GM12878 (cell line): ENCODE results near the gene TDRD10. TPM values are rescaled to one million over a fixed set of nuclear protein-coding genes. Genes with fewer than 3 reads are reported as not detected.

Experiments used
- ATAC-seq: fragments of 200-7000 bp; cut with Tn5 transposase; 3 replicates; pipeline ENCODE4 v1.9.1; 2020; ENCODE audit warnings: mild to moderate bottlenecking, moderate library complexity
- BruUV-seq: library from RNA; stranded (reverse); fragments of 400-500 nt; replicated peaks from 2 replicates; lab custom pipeline; 2021; lab: Mats Ljungman, UMichigan
- CTCF ChIA-PET: fragments of 300-600 bp; sonication (Branson Sonifier 250); formaldehyde crosslinking; extraction: SDS; loops from one replicate; lab custom pipeline; 2021; ENCODE audit warnings: inconsistent platforms; lab: Yijun Ruan, JAX
- POLR2A ChIA-PET: fragments of 350-600 bp; formaldehyde crosslinking; extraction: SDS; loops from one replicate; lab custom pipeline; 2021; ENCODE audit warnings: inconsistent platforms; lab: Charles Lee
- RAD21 ChIA-PET: fragments of 300-600 bp; sonication (Branson Sonifier 250); formaldehyde crosslinking; loops from one replicate; lab custom pipeline; 2023; ENCODE audit warnings: antibody characterized with exemption; ENCODE audit not compliant: unreplicated experiment; lab: Charles Lee
- SMC1A ChIA-PET: fragments of 300-600 bp; sonication (Branson Sonifier 250); formaldehyde crosslinking; loops from one replicate; lab custom pipeline; 2023; ENCODE audit not compliant: unreplicated experiment, uncharacterized antibody; lab: Charles Lee
- DNase-seq: peaks from one replicate; pipeline ENCODE4 v3.0.0-alpha.2; 2011; ENCODE audit warnings: low read depth, low spot score
- FAIRE-seq: peaks from 3 replicates; lab custom pipeline; 2011; peaks lifted over from hg19 to GRCh38; lab: Jason Lieb, UNC
- H2AFZ ChIP-seq: 2 replicates; pipeline ENCODE4 v1.6.0; 2011; ENCODE audit warnings: low read depth, low read length, control low read depth; ENCODE audit not compliant: control insufficient read depth
- H3K27ac ChIP-seq: 2 replicates; pipeline ENCODE4 v1.5.1; 2011; ENCODE audit warnings: control low read depth; ENCODE audit not compliant: control insufficient read depth, insufficient read depth
- H3K27me3 ChIP-seq, 2 experiments: replicated peaks in 1 of 2; 2 replicates each; pipeline versions ENCODE4 v1.6.0 to v1.6.1; 2011; ENCODE audit warnings: low read length in 1 of 2; ENCODE audit not compliant: control insufficient read depth in 2 of 2, insufficient read depth in 2 of 2
- H3K36me3 ChIP-seq, 2 experiments: 2 replicates each; pipeline ENCODE4 v1.5.1; 2011; ENCODE audit warnings: low read length in 1 of 2; ENCODE audit not compliant: control insufficient read depth in 2 of 2, insufficient read depth in 2 of 2
- H3K4me1 ChIP-seq: 2 replicates; pipeline ENCODE4 v1.6.1; 2011; ENCODE audit warnings: mild to moderate bottlenecking, low read length, moderate library complexity, mixed read lengths; ENCODE audit not compliant: control insufficient read depth, insufficient read depth
- H3K4me2 ChIP-seq: 2 replicates; pipeline ENCODE4 v1.6.0; 2011; ENCODE audit warnings: control low read depth; ENCODE audit not compliant: control insufficient read depth, insufficient read depth
- H3K4me3 ChIP-seq: fragments of 200-600 bp; sonication (generic); 2 replicates; pipeline ENCODE4 v1.5.1; 2016
- H3K79me2 ChIP-seq: 2 replicates; pipeline ENCODE4 v1.6.0; 2011; ENCODE audit warnings: low read length; ENCODE audit not compliant: control insufficient read depth, insufficient read depth
- H3K9ac ChIP-seq: 2 replicates; pipeline ENCODE4 v1.8.0; 2011; ENCODE audit warnings: low read length, control low read depth, mixed read lengths; ENCODE audit not compliant: control insufficient read depth, insufficient read depth
- H3K9me3 ChIP-seq: replicated peaks from 3 replicates; pipeline ENCODE4 v1.5.1; 2011; ENCODE audit warnings: mild to moderate bottlenecking, low read length; ENCODE audit not compliant: control insufficient read depth, insufficient read depth
- H4K20me1 ChIP-seq: 2 replicates; pipeline ENCODE4 v1.6.0; 2011; ENCODE audit not compliant: control insufficient read depth, insufficient read depth
- BACH1 ChIP-seq: fragments of 450-650 bp; IDR thresholded peaks from 2 replicates; pipeline ENCODE4 v1.6.1; 2017; ENCODE audit warnings: mild to moderate bottlenecking, borderline replicate concordance
- CBX5 ChIP-seq: sonication (generic); IDR thresholded peaks from 2 replicates; pipeline ENCODE4 v1.6.1; 2016; ENCODE audit warnings: low read depth, moderate library complexity, mild to moderate bottlenecking, inconsistent platforms
- CHD2 ChIP-seq: IDR thresholded peaks from 2 replicates; pipeline ENCODE4 v1.6.1; 2011; ENCODE audit warnings: low read depth, low read length, improper control_type of control experiment, borderline replicate concordance
- CREM ChIP-seq: IDR thresholded peaks from 2 replicates; pipeline ENCODE4 v1.6.1; 2014; ENCODE audit warnings: antibody characterized with exemption, low read depth
- MAX ChIP-seq: IDR thresholded peaks from 2 replicates; pipeline ENCODE4 v1.6.1; 2012; ENCODE audit warnings: low read depth, low read length, improper control_type of control experiment
- MEF2A ChIP-seq: IDR thresholded peaks from 2 replicates; pipeline ENCODE4 v1.6.1; 2011; ENCODE audit warnings: low read depth, mild to moderate bottlenecking, low read length, moderate library complexity; ENCODE audit not compliant: insufficient read depth
- MEF2B ChIP-seq: fragments of 450-650 bp; IDR thresholded peaks from 2 replicates; pipeline ENCODE4 v1.6.1; 2018; ENCODE audit warnings: mild to moderate bottlenecking, moderate library complexity; ENCODE audit not compliant: partially characterized antibody, poor library complexity, severe bottlenecking
- MXI1 ChIP-seq: fragments of 150-350 bp; IDR thresholded peaks from 2 replicates; pipeline ENCODE4 v1.6.1; 2011; ENCODE audit warnings: low read depth, mild to moderate bottlenecking, inconsistent platforms, low read length, improper control_type of control experiment
- NR2C2 ChIP-seq: IDR thresholded peaks from 2 replicates; pipeline ENCODE4 v1.6.1; 2011; ENCODE audit warnings: borderline replicate concordance, low read depth; ENCODE audit not compliant: control insufficient read depth, insufficient read length
- RCOR1 ChIP-seq: conservative IDR thresholded peaks from 2 replicates; pipeline ENCODE4 v1.6.1; 2012; ENCODE audit warnings: low read depth, low read length, improper control_type of control experiment
- SMC3 ChIP-seq: IDR thresholded peaks from 2 replicates; pipeline ENCODE4 v1.6.1; 2011; ENCODE audit warnings: low read length, improper control_type of control experiment, borderline replicate concordance
- SRF ChIP-seq, 2 experiments: IDR thresholded peaks; 2 replicates each; pipeline ENCODE4 v1.6.1; 2011; ENCODE audit warnings: low read depth in 2 of 2, low read length in 2 of 2, mild to moderate bottlenecking in 1 of 2, moderate library complexity in 1 of 2
- SUPT20H ChIP-seq: IDR thresholded peaks from 2 replicates; pipeline ENCODE4 v1.6.1; 2011; ENCODE audit warnings: low read depth, mild to moderate bottlenecking, low read length, moderate library complexity, borderline replicate concordance; ENCODE audit not compliant: control insufficient read depth
- TARDBP ChIP-seq: IDR thresholded peaks from 2 replicates; pipeline ENCODE4 v1.6.1; 2016; ENCODE audit warnings: borderline replicate concordance
- ZBTB11 ChIP-seq: fragments of 450-650 bp; formaldehyde crosslinking; IDR thresholded peaks from 2 replicates; pipeline ENCODE4 v1.5.0; 2022; ENCODE audit warnings: mild to moderate bottlenecking, missing genetic modification characterization
- ZNF592 ChIP-seq: fragments of 450-650 bp; IDR thresholded peaks from 2 replicates; pipeline ENCODE4 v1.6.1; 2017; ENCODE audit warnings: mild to moderate bottlenecking, moderate library complexity
- WGBS: methylation state at CpG from one replicate; pipeline ENCODE4 v1.1.6; 2016; ENCODE audit warnings: low lambda C conversion rate; ENCODE audit not compliant: insufficient replicate concordance, insufficient coverage; ENCODE audit errors: missing lambda C conversion rate; 5-methylcytosine and 5-hydroxymethylcytosine counted together
- in situ Hi-C: fragments of 300-500 bp; cut with MboI; formaldehyde crosslinking; loops from 9 replicates; pipeline ENCODE4 v1.14.3; 2018; ENCODE audit warnings: mixed read lengths
- intact Hi-C: fragments of 100-400 bp; cut with micrococcal nuclease; formaldehyde crosslinking; loops from one replicate; pipeline ENCODE4 v1.14.2; 2022; ENCODE audit not compliant: unreplicated experiment
- polyA plus RNA-seq, 11 experiments: library from polyadenylated mRNA; depleted of rRNA in 4 of 11; unstranded in 6 of 11; stranded (reverse) in 5 of 11; fragments of >200 nt; fragmentation: Nextera tagmentation in 4 of 11; fragmentation: Illumina TruSeq in 1 of 11; extraction: Ambion mirVana in 4 of 11; extraction: Trizol in 1 of 11; gene quantifications; 1 replicate in 1 of 11; 2 replicates in 10 of 11; pipeline versions ENCODE4 v1.2.1 to v1.2.3, GENCODE V29; 2011 to 2016; ENCODE audit warnings: inconsistent platforms in 2 of 11, missing spikeins in 2 of 11, low read depth in 1 of 11
- total RNA-seq, 4 experiments: library from RNA; depleted of rRNA in 3 of 4; stranded (reverse); fragments of >200 nt in 3 of 4; fragmentation: Illumina TruSeq in 1 of 4; extraction: Trizol in 1 of 4; gene quantifications; 2 replicates each; pipeline versions ENCODE4 v1.2.1 to v1.2.3, GENCODE V29; 2013 to 2021

Gene TDRD10
- total and polyA plus RNA-seq, 10 of the 15 experiments (the other 5 are each of a cell fraction or from before 2014, with no cell fraction given): not detected

- no peaks in the 10 kb centered on the region for H3K9me3 ChIP-seq
- ChIA-PET SMC1A (interaction anchor here (1.2 to 9.3 kb wide), 4 partner anchors 7 to 103 kb away, joined by 4 to 97 read pairs (median 6); no protein-coding TSS in a partner anchor), CTCF (interaction anchor here (1.2 to 10.0 kb wide), 4 partner anchors 9 to 142 kb away, joined by 3 to 80 read pairs (median 8); no protein-coding TSS in a partner anchor), RAD21 (interaction anchor here (1.0 to 2.7 kb wide), 4 partner anchors 9 to 78 kb away, joined by 3 to 12 read pairs (median 4); no protein-coding TSS in a partner anchor), POLR2A (interaction anchor here (0.6 kb wide), 1 partner anchor 17 kb away, joined by 3 read pairs; no protein-coding TSS in a partner anchor)
- no peak overlapping the region for H3K4me2 ChIP-seq
- H3K4me3 ChIP-seq: no peak overlapping the region
- intact Hi-C loops: no loop called here
- no peaks in the 10 kb centered on the region for H3K79me2 ChIP-seq
- DNase-seq (no peak), FAIRE-seq (peak; percentile 18), ATAC-seq (no peak)
- 0 out of 4 replicates have a peak, but pooled peaks cover 0 to 1% of the 10 kb centered on the region in 2 experiments for H3K27me3 ChIP-seq
- in situ Hi-C loops: no loop called here
- no peak overlapping the region for H2AFZ ChIP-seq
- 60% methylated on average over 1 of the region's 1 CpG for WGBS
- H3K36me3 ChIP-seq: no peaks in the 10 kb centered on the region
- H4K20me1 ChIP-seq: no peaks in the 10 kb centered on the region
- no TSS peak for BruUV-seq
- H3K9ac ChIP-seq: no peak overlapping the region
- H3K27ac ChIP-seq: no peak overlapping the region
- peaks cover 28% of the 10 kb centered on the region for H3K4me1 ChIP-seq
- no peak for TF ChIP-seq CREM
- TF ChIP-seq NR2C2: no peak
- no peak for TF ChIP-seq BACH1
- TF ChIP-seq MXI1: no peak
- no peak for TF ChIP-seq ZNF592
- no peak for TF ChIP-seq ZBTB11 (CRISPR knock-in tag)
- TF ChIP-seq TARDBP: no peak
- no peak for TF ChIP-seq SRF (IDR thresholded peaks at IDR 0.05; ENCODE audit: low read depth in 2 of 2, low read length in 2 of 2)
- TF ChIP-seq RCOR1: no peak
- TF ChIP-seq MEF2B: no peak
- TF ChIP-seq MAX: no peak
- TF ChIP-seq MEF2A: no peak
- no peak for TF ChIP-seq CBX5
- no peak for TF ChIP-seq SMC3
- TF ChIP-seq CHD2: no peak
- TF ChIP-seq SUPT20H: no peak
Observed at GRCh38 chr1:154490317-154490716, 11.7 kb upstream of the TDRD10 start.
